ENCODE data around the gene FIBCD1.

FIBCD1 gene, protein sequence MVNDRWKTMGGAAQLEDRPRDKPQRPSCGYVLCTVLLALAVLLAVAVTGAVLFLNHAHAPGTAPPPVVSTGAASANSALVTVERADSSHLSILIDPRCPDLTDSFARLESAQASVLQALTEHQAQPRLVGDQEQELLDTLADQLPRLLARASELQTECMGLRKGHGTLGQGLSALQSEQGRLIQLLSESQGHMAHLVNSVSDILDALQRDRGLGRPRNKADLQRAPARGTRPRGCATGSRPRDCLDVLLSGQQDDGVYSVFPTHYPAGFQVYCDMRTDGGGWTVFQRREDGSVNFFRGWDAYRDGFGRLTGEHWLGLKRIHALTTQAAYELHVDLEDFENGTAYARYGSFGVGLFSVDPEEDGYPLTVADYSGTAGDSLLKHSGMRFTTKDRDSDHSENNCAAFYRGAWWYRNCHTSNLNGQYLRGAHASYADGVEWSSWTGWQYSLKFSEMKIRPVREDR

GRCh38 chr9:130938652-130939404 lies at the start of gene FIBCD1:
TSS of gene FIBCD1 (minus strand) at chr9:130939247. CDS start at chr9:130938607, 640 bp downstream.
- no peak for DNase-seq

DNA sequence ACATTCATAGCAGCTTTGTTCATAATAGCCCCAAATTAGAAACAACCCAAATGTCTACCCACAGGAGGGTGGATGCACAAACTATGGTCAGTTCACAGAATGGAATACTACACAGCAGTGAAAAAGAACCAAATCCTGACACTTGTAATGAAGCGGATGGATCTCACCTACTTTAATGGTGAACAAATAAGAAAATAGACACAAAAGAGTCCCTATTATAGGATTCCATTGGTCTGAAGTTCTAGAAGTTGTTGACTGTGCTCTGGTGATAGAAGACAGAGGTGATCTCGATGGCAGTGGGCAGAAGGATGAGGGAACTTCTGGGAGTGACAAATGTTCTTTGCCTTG lies 49.3 kb upstream of the FIBCD1 start:
- no peak for DNase-seq

DNA sequence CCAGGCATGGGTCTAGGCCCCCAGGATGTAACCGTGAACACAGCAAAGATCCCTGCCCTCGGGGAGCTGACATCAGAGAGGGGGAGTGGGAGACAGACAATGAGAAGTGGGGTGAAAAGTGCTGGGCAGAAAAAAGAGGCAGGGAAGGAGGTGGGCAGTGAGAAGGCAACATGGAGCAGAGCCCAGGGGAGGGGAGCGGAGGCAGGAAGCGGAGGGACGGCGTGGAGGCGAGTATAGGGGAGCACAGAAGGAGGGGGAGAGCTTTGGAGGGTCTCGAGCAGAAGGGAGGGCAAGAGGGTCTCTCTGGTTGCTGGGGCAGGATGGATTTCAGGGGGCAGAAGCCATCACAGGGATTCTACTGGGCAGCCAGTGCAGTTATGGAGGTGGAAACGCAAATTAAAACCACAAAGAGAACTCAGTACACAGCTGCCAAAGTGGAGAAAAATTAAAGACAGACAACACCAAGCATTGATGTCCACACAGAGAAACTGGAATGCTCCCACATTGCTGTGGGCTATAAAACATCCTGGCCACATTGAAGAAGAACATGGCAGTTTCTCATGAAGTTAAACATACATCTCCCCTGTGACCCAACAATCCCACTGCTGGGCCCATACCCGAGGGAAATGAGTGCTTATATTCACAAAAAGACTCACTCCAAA lies 48.8 kb upstream of the FIBCD1 start:
- no peak for DNase-seq

DNA sequence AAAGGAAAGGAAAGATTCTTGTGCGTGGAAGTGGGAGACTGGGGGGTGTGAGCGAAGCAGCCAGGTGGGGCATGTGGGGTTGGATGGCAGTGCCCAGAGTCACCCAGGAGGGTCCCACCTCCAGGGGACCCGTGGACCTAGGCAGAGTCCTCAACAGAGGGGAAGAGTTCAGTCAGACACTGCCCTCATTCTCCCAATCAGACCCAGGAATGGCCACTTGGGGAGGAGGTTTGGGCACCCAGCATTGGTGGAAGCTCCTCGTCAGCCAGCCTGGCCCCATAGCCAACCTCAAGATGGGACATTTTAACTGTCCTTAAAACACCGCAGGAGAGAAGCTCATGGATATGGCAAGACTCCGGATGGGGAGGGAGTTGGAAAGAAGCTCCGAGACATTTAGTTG lies 48.0 kb upstream of the FIBCD1 start:
- DNase-seq = no peak

DNA sequence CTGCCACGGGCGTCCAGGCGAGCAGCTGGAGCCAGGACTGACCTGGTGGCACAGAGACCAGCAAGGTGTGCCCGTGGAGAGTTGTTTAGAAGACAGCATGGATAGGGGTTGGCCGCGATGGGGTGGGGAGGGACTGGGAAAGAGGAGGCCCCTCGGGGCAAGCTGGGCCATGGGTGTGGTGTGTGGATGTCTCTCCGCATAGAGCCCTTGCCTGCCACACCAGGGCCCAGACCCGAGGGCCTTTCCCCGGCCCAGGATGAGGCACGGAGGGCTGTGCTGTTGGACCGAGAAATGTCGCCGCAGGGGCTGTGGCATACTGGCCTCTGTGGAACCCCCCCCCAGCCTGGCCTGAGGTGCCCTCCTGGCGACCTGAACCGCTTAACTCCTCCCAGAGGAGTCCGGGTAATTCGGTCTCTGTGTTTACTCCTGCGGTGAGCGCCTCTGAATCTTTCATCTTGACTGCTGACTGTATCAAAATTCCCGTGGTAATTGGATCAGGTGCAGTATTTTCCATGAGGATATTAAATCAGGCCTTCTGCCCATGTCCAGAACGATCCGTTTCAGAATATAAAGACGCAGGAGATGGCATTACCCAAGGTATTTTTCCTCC lies 47.4 kb upstream of the FIBCD1 start:
- no peak for DNase-seq

DNA sequence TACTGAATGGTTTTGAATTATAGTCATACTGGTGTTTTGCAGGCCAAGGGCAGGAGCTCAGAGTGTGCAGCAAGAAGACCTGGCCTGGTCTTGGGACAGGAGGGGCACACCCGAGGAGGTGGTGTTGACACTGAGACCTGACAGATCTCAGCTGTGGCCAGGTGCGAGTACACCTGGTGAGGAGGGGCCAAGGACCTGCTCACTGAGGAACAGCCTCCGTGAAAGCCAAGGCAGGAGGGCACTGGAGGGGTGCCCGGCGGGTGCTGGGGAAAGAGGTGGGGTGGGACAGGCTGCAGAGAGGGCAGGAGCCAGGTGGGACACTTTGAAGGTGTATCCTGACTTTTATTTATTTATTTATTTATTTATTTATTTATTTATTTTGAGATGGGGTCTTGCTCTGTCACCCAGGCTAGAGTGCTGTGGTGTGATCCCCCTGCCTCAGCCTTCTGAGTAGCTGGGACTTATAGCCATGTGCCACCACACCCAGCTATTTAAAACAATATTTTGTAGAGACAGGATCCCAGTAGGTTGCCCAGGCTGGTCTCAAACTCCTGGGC lies 46.6 kb upstream of the FIBCD1 start:
- no peak for DNase-seq

- DNase-seq = no peak
Observed at GRCh38 chr9:130985029-130985428, 46.0 kb upstream of the FIBCD1 start.

- no peak for DNase-seq
Observed at GRCh38 chr9:130984521-130984920, 45.5 kb upstream of the FIBCD1 start.

DNA sequence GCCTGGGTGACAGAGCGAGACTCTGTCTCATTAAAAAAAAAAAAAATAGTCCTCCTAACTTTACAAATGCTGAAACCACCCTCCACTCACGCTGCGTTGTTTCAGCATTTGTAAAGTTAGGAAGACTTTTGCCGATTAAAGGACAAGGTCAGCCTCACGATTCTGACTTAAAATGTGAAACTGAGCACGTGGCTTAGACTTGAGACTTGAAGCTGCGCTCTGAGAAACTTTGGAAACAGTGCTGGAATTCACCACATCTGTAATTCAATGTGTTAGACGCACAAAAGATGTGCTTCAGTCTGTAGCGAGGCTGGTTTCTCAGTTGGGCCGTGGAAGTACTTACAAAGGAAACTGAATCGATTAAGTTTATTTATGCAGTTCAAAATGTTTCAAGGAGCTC lies 44.9 kb upstream of the FIBCD1 start:
- DNase-seq = no peak

DNA sequence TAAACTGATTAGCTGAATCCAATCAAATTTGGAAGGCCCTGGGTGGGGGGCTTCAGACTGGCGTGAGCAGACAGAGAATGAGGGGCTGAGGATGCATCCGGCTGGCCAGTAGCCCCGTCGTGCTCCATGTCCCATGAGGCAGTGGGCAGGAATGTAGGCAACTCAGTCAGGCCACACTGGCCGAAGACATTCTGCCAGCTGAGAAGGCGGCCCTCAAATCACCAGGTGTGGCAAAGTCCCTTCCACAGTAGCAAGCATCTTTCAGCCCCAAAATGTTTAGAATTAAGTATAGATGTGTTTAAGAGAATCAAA lies 44.3 kb upstream of the FIBCD1 start:
- DNase-seq = no peak

DNA sequence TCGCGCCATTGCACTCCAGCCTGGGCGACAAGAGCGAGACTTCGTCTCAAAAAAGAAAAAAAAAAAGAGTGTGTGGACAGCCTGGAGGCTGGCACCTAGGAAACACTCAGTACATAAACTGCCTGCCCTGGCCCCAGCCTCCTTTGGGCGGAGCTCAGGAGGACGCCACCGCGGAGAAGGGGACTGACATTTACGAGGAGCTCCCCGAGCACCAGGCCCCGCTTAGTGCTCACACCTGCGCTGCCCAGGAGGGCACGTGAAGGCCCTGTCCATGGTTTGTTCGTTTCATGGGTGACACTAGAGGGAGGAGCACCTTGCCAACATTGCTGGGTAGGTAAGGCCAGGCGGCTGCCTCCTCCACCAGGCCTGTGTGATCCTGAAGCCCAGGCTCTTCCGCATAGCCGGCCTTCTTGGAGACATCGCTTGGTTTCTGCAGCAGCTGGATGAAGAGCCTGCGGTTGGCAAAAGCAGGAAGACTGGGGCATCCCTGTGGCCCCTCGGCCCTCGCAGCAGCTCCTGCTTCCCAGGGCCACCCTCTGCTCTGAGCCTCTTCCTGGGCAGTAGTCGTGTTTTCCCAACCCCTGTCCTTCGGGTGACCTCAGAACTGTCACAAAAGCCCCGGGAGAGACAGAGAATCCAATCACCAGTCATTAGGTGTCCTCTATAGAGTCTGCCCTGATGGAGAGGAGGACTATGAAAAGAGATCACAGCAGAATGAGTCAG lies 43.8 kb upstream of the FIBCD1 start:
- no peak for DNase-seq

DNA sequence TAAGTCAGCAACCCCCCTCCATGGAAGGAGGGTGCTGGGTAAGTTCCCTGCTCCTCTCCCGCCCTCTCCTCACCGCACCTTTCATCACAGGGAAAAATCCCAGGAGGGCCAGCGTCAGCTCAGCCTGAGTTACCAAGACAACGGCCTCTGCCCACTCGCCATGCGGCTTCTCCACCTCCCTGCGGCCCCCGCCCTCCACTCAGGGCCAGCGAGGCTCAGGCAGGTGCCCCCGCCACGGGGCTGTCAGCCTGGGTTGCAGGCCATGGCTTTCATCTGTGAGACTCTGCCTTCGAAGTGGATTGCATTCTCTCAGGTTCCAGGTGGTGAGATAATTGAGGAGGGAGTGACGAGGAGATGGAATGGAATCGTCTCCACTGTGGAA lies 42.7 kb upstream of the FIBCD1 start:
- no peak for DNase-seq

DNA sequence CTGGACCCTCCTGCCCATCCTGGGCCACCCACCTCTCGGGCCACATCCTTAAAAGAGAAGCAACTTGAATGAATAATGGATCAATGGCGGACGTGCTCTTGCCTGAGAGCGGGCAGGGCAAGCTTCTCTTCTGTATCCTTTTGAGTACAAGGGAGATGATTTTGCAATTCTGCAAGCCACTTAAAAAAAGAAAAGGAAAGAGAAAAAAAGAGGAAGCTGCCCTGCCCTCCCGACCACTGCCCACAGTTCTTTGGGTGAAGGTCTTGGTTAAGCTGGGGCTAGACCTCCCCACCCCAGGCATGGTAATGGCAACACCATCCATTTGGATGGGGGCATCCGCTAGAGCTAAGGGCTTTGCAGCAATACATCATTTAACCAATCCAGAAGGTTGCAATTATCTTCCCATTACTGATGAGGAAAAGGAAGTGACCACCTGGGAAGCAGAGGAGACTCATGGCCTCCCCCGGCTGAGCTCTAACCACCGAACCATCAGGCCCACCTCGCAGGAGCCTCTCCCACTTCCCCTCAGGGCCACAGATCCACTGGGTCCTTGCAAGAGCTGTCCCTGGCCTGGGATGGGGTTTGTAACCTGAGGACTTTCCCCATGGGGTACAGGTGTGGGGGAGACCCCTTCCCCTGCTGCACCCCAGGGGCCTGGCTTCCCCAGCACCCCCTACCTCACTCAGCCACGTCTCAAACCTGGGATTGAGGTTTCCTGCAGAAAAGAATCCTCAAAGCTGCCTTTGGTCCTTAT lies 42.1 kb upstream of the FIBCD1 start:
- DNase-seq = no peak

DNA sequence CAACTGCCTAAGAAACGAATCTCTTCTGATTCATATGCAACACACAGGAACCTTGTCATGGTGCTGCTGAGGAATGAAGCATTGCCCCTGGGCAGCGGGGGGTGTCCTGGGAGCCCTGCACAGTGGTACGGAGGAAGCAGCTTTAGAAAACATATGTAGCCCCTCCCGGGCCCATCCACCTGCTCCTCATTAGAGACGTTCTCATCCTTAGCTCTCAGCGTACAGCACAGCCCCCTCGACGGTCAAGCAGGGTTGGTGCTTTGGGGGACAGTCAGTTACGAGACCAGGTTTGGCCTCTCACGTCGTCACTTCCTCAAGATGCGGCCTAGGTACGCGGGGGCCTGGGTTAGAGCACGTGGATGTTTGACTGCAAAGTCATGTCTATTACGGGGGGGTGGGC lies 41.5 kb upstream of the FIBCD1 start:
- no peak for DNase-seq

DNA sequence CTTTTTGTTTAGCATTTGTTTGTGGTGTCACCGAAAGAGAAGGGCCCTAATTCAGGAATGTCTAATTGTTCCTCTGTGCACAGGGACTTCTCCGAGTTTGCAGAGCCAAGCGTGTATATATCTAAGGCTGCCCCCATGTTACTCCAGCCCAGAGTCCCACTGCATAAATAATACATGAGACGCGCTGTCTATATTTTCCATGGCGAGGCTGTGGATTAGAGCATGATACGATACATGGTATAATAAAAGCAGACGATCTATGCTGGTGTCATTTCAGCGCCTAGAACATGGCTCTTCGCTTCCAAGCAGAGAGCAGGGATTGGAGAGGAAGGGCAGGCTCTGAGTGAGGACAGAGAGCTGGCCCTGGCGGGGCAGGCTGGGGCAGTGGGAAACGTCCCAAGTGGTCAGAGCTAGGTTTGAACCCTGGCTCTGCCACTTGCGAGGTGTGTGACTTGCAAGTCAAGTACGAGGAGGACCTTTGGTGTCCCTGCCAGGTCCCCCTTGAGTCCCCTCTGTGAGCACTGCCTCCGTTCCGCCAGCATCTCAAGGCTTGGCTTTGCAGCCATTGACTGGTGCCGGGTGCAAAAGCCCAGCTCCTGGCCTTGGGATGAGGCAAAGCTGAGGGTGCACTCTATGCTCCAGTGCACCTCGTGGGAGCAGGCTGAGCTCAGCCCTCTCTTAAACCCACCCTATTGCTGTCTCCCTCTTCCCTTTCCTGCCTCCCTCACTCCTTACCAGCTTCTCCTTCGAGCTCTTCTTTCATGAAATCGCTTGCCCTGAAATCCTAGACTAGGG lies 40.7 kb upstream of the FIBCD1 start:
- DNase-seq = no peak

- no peak for DNase-seq
Observed at GRCh38 chr9:130977811-130978221, 38.8 kb upstream of the FIBCD1 start.

- DNase-seq = no peak
Observed at GRCh38 chr9:130975932-130976841, 37.1 kb upstream of the FIBCD1 start.

DNA sequence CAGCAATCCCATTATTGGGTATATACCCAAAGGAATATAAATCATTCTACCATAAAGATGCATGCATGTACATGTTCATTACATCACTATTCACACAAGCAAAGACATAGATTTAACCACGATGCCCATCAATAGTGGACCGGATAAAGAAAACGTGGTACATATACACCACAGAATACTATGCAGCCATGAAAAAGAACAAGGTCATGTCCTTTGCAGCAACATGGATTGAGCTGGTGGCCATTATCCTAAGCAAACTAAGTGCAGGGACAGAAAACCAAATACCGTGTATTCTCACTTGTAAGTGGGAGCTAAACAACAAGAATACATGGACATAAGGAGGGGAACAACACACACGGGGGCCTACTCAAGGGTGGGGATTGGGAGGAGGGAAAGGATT lies 36.1 kb upstream of the FIBCD1 start:
- DNase-seq = no peak

DNA sequence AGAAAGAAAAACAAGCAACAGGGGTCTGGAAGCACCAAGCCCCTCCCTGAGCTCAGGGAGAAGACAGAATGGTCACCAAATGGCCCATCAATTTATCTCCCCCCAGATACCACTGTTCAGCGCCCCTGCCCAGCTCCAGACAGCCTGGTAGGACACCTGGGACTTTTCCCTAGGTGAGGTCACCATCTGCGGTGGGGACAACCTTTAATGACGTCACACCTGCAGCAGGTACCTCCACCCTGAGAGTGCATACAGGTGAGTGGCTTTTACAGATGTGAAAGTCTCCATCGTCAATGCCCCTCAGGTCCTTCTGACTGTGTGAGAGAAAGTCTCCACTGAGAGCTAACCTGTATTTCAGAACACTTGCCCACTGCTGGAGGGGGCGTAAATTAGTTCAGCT lies 35.6 kb upstream of the FIBCD1 start:
- DNase-seq = no peak

Measured in activated effector memory CD4-positive, alpha-beta T cell treated with anti-CD3 and anti-CD28 coated beads, Interleukin-2, amount 50 U/mL, for 16 hours (primary cell).